ENCODE measurements around the gene CPAMD8.
A peak's percentile ranks its signal among the peaks of the same experiment; 100 is the strongest.
"Not testable (repeated sequence)": the region's sequence is repeated elsewhere in the genome, so short reads cannot be mapped to it uniquely, and the experiment has no call there.

CPAMD8 gene

DNA sequence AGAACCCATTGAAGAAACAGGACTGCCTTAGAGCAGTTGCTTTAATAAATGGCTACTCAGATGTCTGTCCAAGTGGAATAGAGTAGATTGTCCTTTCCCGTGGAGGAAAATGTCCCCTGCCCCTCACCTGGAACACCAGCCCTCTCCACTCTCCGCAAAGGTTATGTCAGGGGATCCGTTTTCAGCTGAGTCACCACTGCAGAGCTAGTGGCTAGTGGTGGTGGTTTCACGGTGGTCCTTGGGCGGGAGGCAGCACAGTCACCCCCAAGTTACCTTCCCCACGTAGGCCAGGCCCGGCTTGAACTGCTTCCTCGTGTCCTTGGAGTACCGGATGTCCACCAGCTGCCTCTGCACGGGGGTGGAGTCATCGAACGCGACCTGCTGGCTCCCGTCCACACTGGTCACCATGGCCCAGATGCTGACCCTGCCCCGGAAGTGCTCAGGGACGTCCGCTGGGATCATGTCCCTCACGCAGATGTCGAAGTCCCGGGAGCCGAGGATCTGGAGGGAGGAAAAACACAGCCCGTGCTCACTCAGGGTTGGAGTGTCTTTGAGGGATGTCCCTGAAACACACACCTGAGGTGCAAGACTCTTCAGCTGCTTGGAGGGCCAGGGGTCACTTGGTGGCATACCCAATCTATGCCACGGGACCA is 29.6 kb downstream of the CPAMD8 start:
- peaks cover 22% of the 10 kb centered on the region; the same call in 1 of the 2 replicates for H3K36me3 ChIP-seq (ENCODE audit: insufficient read depth, low read depth, low read length)
- H3K9ac ChIP-seq (ENCODE audit: low read depth, low read length); H3K4me3 ChIP-seq (ENCODE audit: low read length); H3K4me1 ChIP-seq (ENCODE audit: insufficient read depth, low read length); H3K9me3 ChIP-seq (ENCODE audit: insufficient read depth, low read depth, low read length); H3K27ac ChIP-seq (ENCODE audit: low read length); H3K27me3 ChIP-seq (ENCODE audit: insufficient read depth, low read length): not testable (repeated sequence)

GRCh38 chr19:16988661-16989060 is 37.9 kb downstream of the CPAMD8 start:
- H3K4me3 ChIP-seq (ENCODE audit: low read length), result no peak overlapping the region
- H3K4me1 ChIP-seq (ENCODE audit: insufficient read depth, low read length), result no peaks in the 10 kb centered on the region
- peaks cover 4% of the 10 kb centered on the region; the same call in 1 of the 2 replicates for H3K9me3 ChIP-seq (ENCODE audit: insufficient read depth, low read depth, low read length)
- no peak overlapping the region for H3K9ac ChIP-seq (ENCODE audit: low read depth, low read length)
- H3K27me3 ChIP-seq (ENCODE audit: insufficient read depth, low read length), result no peaks in the 10 kb centered on the region
- 0 out of 2 replicates have a peak, but pooled peaks cover 3% of the 10 kb centered on the region for H3K36me3 ChIP-seq (ENCODE audit: insufficient read depth, low read depth, low read length)
- H3K27ac ChIP-seq (ENCODE audit: low read length), result no peak overlapping the region

- H3K4me3 ChIP-seq (ENCODE audit: low read length), result no peak overlapping the region
- 0 out of 2 replicates have a peak, but pooled peaks cover 3% of the 10 kb centered on the region for H3K36me3 ChIP-seq (ENCODE audit: insufficient read depth, low read depth, low read length)
- H3K27me3 ChIP-seq (ENCODE audit: insufficient read depth, low read length), result no peaks in the 10 kb centered on the region
- H3K4me1 ChIP-seq (ENCODE audit: insufficient read depth, low read length), result no peaks in the 10 kb centered on the region
- no peak overlapping the region for H3K9ac ChIP-seq (ENCODE audit: low read depth, low read length)
- no peak overlapping the region for H3K27ac ChIP-seq (ENCODE audit: low read length)
- peaks cover 4% of the 10 kb centered on the region; the same call in 1 of the 2 replicates for H3K9me3 ChIP-seq (ENCODE audit: insufficient read depth, low read depth, low read length)
Measured at GRCh38 chr19:16985403-16985802, 41.2 kb downstream of the CPAMD8 start.

GRCh38 chr19:16982586-16982985 is 44.0 kb downstream of the CPAMD8 start:
- H3K4me3 ChIP-seq (ENCODE audit: low read length); H3K27ac ChIP-seq (ENCODE audit: low read length); H3K4me1 ChIP-seq (ENCODE audit: insufficient read depth, low read length); H3K27me3 ChIP-seq (ENCODE audit: insufficient read depth, low read length); H3K36me3 ChIP-seq (ENCODE audit: insufficient read depth, low read depth, low read length); H3K9me3 ChIP-seq (ENCODE audit: insufficient read depth, low read depth, low read length); H3K9ac ChIP-seq (ENCODE audit: low read depth, low read length): not testable (repeated sequence)

DNA sequence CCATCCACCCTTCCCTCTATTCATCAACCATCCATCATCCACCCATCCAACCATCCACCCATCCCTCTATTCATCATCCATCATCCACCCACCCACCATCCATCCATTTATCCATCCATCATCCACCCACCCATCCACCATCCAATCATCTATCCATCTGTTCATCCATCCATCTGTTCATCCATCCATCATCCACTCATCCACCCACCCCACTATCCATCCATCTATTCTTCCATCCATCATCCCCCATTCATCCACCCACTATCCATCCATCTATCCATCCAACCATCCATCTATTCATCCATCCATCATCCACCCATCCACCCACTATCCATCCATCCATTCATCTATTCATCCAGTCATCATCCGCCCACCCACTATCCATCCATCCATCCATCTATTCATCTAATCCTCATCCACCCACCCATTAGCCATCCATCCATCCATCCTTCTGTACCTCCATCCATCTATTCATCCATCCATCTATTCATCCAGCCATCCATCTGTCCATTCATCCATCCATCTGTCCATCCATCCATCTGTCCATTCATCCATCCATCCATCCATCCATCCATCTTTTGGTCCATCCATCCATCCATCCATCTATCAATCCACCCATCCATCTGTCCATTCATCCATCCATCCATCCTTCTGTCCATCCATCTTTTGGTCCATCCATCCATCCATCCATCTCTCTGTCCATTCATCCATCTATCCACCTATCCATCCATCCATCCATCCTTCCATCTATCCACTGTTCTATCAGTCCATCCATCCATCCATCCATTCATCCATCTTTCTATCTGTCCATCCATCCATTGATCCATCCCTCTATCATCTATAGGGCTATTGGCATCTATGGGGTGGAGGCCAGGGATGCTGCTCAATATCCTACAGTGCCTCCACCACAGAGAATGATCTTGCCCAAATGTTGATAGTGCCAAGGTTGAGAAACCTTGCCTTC is 47.5 kb downstream of the CPAMD8 start:
- no peak overlapping the region for H3K27ac ChIP-seq (ENCODE audit: low read length)
- no peaks in the 10 kb centered on the region for H3K4me1 ChIP-seq (ENCODE audit: insufficient read depth, low read length)
- no peak overlapping the region for H3K4me3 ChIP-seq (ENCODE audit: low read length)
- no peaks in the 10 kb centered on the region for H3K27me3 ChIP-seq (ENCODE audit: insufficient read depth, low read length)
- H3K9me3 ChIP-seq (ENCODE audit: insufficient read depth, low read depth, low read length), result no peaks in the 10 kb centered on the region; the same call in 1 of the 2 replicates
- H3K36me3 ChIP-seq (ENCODE audit: insufficient read depth, low read depth, low read length), result no peaks in the 10 kb centered on the region
- no peak overlapping the region for H3K9ac ChIP-seq (ENCODE audit: low read depth, low read length)

DNA sequence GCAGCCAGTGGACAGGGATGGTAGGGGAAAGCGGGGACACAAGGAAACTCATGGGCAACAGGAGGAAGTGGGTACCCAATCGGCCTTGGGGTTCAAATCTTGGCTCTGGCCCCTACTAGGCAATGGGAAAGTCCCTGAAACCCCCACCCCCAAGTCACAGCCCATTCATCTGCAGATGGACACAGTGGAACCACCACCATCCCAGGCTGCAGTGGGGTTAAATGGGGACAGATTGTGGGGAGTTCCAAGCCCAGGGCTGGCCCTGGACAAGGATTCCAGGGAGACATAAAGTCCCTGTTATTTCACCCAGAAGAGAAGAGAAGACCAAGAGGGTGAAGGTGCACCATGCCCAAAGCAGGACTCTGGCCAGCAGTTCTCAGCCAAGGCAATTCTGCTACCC is 48.5 kb downstream of the CPAMD8 start:
- Histone ChIP-seq H3K27ac (ENCODE audit: low read length) (no peak overlapping the region), H3K27me3 (ENCODE audit: insufficient read depth, low read length) (no peaks in the 10 kb centered on the region), H3K4me3 (ENCODE audit: low read length) (no peak overlapping the region)

GRCh38 chr19:16977306-16977705 is 49.3 kb downstream of the CPAMD8 start:
- no peak overlapping the region for H3K27ac ChIP-seq (ENCODE audit: low read length)
- no peak overlapping the region for H3K4me3 ChIP-seq (ENCODE audit: low read length)
- H3K9me3 ChIP-seq (ENCODE audit: insufficient read depth, low read depth, low read length), result no peaks in the 10 kb centered on the region

More for the DNA sequence above, 48.5 kb downstream of the CPAMD8 start:
- Histone ChIP-seq H3K9ac (ENCODE audit: low read depth, low read length) (no peak overlapping the region), H3K9me3 (ENCODE audit: insufficient read depth, low read depth, low read length) (no peaks in the 10 kb centered on the region), H3K36me3 (ENCODE audit: insufficient read depth, low read depth, low read length) (no peaks in the 10 kb centered on the region), H3K4me1 (ENCODE audit: insufficient read depth, low read length) (no peaks in the 10 kb centered on the region)

GRCh38 chr19:16976446-16976845 is 50.2 kb downstream of the CPAMD8 start:
- no peaks in the 10 kb centered on the region for H3K4me1 ChIP-seq (ENCODE audit: insufficient read depth, low read length)
- H3K36me3 ChIP-seq (ENCODE audit: insufficient read depth, low read depth, low read length), result no peaks in the 10 kb centered on the region
- no peak overlapping the region for H3K27ac ChIP-seq (ENCODE audit: low read length)
- no peaks in the 10 kb centered on the region for H3K27me3 ChIP-seq (ENCODE audit: insufficient read depth, low read length)
- H3K9me3 ChIP-seq (ENCODE audit: insufficient read depth, low read depth, low read length), result no peaks in the 10 kb centered on the region
- no peak overlapping the region for H3K4me3 ChIP-seq (ENCODE audit: low read length)
- H3K9ac ChIP-seq (ENCODE audit: low read depth, low read length), result no peak overlapping the region

More at GRCh38 chr19:16977306-16977705, 49.3 kb downstream of the CPAMD8 start:
- H3K9ac ChIP-seq (ENCODE audit: low read depth, low read length), result no peak overlapping the region
- H3K36me3 ChIP-seq (ENCODE audit: insufficient read depth, low read depth, low read length), result no peaks in the 10 kb centered on the region
- no peaks in the 10 kb centered on the region for H3K27me3 ChIP-seq (ENCODE audit: insufficient read depth, low read length)
- no peaks in the 10 kb centered on the region for H3K4me1 ChIP-seq (ENCODE audit: insufficient read depth, low read length)

- Histone ChIP-seq H3K4me3 (ENCODE audit: low read length) (no peak overlapping the region), H3K4me1 (ENCODE audit: insufficient read depth, low read length) (no peaks in the 10 kb centered on the region), H3K9ac (ENCODE audit: low read depth, low read length) (no peak overlapping the region), H3K9me3 (ENCODE audit: insufficient read depth, low read depth, low read length) (no peaks in the 10 kb centered on the region), H3K27ac (ENCODE audit: low read length) (no peak overlapping the region), H3K36me3 (ENCODE audit: insufficient read depth, low read depth, low read length) (no peaks in the 10 kb centered on the region), H3K27me3 (ENCODE audit: insufficient read depth, low read length) (no peaks in the 10 kb centered on the region)
Measured at GRCh38 chr19:16970821-16971220, 55.8 kb downstream of the CPAMD8 start.

GRCh38 chr19:16969135-16969534 is 57.5 kb downstream of the CPAMD8 start:
- Histone ChIP-seq H3K4me1 (ENCODE audit: insufficient read depth, low read length) (no peaks in the 10 kb centered on the region), H3K27me3 (ENCODE audit: insufficient read depth, low read length) (no peaks in the 10 kb centered on the region), H3K4me3 (ENCODE audit: low read length) (no peak overlapping the region), H3K9ac (ENCODE audit: low read depth, low read length) (no peak overlapping the region), H3K36me3 (ENCODE audit: insufficient read depth, low read depth, low read length) (no peaks in the 10 kb centered on the region), H3K9me3 (ENCODE audit: insufficient read depth, low read depth, low read length) (no peaks in the 10 kb centered on the region), H3K27ac (ENCODE audit: low read length) (no peak overlapping the region)

DNA sequence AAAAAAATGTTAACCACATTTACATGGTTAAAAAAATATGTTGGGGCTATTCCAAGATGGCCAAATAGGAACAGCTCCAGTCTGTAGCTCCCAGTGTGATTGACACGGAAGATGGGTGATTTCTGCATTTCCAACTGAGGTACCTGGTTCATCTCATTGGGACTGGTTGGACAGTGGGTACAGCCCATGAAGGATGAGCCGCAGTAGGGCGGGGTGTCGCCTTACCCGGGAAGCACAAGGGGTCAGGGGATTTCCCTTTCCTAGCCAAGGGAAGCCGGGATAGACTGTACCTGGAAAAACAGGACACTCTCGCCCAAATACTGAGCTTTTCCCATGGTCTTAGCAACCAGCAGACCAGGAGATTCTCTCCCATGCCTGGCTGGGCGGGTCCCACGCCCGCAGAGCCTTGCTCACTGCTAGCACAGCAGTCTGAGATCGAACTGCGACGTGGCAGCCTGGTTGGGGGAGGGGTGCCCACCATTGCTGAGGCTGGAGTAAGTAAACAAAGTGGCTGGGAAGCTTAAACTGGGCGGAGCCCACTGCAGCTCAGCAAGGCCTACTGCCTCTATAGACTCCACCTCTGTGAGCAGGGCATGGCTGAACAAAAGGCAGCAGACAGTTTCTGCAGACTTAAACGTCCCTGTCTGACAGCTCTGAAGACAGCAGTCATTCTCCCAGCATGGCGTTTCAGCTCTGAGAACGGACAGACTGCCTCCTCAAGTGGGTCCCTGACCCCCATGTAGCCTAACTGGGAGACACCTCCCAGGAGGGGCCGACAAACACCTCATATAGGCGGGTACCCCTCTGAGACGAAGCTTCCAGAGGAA is 65.4 kb downstream of the CPAMD8 start:
- not testable (repeated sequence) for H3K9me3 ChIP-seq (ENCODE audit: insufficient read depth, low read depth, low read length); H3K4me1 ChIP-seq (ENCODE audit: insufficient read depth, low read length); H3K36me3 ChIP-seq (ENCODE audit: insufficient read depth, low read depth, low read length); H3K27ac ChIP-seq (ENCODE audit: low read length); H3K27me3 ChIP-seq (ENCODE audit: insufficient read depth, low read length)
- H3K9ac ChIP-seq (ENCODE audit: low read depth, low read length), result peak overlapping the region; percentile 47; the same call in 1 of the 2 replicates
- H3K4me3 ChIP-seq (ENCODE audit: low read length), result 0 out of 2 replicates have a peak overlapping the region, but pooled peaks have one; percentile 17
